Adrenal gland (tissue), 5 donors: Measurements from ENCODE around the gene CEACAM3.

Source experiments
- POLR2A ChIP-seq, 2 donors: fragments of 450-650 bp; IDR thresholded peaks; one replicate each; pipeline ENCODE4 v1.6.1; 2017; ENCODE audit warnings: antibody characterized with exemption in 2 of 2, mild to moderate bottlenecking in 2 of 2, moderate library complexity in 1 of 2
- TF ChIP-seq, protein P1 (sequence below), 6 experiments: fragments of 450-650 bp in 4 of 6; fragments of 200-600 bp in 2 of 6; sonication (generic) in 1 of 6; IDR thresholded peaks; 1 replicate in 5 of 6; 2 replicates in 1 of 6; pipeline versions ENCODE4 v1.5.1 to v1.8.0; 2016 to 2021; ENCODE audit warnings: antibody characterized with exemption in 6 of 6, mild to moderate bottlenecking in 2 of 6, moderate library complexity in 1 of 6
- donor health status: DM: no; HTN: no; CAD: no.

DNA sequence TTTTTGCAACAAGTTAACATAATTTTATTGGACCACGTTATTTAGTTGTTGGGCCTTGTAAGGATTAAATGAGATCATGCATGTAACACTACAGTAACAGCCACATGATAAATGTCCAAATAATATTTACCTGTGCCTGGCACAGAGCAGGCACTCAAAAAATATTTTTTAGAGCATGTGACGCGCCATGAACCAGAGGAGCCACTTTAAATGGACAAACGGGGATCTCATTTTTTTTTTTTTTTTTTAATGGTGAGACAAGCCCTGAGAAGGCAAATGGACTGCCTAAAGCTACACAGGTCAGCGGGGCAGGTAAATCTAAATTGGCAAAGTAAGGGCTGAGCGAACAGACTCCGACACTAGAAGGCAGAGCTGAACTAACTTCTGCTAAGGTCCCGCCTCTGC is 62.8 kb downstream of the CEACAM3 start:
- TF ChIP-seq, protein P1, sequence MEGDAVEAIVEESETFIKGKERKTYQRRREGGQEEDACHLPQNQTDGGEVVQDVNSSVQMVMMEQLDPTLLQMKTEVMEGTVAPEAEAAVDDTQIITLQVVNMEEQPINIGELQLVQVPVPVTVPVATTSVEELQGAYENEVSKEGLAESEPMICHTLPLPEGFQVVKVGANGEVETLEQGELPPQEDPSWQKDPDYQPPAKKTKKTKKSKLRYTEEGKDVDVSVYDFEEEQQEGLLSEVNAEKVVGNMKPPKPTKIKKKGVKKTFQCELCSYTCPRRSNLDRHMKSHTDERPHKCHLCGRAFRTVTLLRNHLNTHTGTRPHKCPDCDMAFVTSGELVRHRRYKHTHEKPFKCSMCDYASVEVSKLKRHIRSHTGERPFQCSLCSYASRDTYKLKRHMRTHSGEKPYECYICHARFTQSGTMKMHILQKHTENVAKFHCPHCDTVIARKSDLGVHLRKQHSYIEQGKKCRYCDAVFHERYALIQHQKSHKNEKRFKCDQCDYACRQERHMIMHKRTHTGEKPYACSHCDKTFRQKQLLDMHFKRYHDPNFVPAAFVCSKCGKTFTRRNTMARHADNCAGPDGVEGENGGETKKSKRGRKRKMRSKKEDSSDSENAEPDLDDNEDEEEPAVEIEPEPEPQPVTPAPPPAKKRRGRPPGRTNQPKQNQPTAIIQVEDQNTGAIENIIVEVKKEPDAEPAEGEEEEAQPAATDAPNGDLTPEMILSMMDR (IDR thresholded peaks at IDR 0.05), result no peak
- no peak for TF ChIP-seq POLR2A (IDR thresholded peaks at IDR 0.05)
